Endothelial cell of umbilical vein (primary cell): ENCODE measurements around the gene PRKD2. TPM values are rescaled to one million over a fixed set of nuclear protein-coding genes. Genes with fewer than 3 reads are reported as not detected.

Experiments
- BruUV-seq: library from RNA; stranded (reverse); fragments of 400-500 nt; replicated peaks from 2 replicates; lab custom pipeline; 2021; lab: Mats Ljungman, UMichigan
- CTCF ChIA-PET: fragments of 300-600, 350-600 bp; sonication (Branson Sonifier 250); formaldehyde crosslinking; loops from one replicate; lab custom pipeline; 2021; ENCODE audit warnings: antibody characterized with exemption, inconsistent platforms; lab: Charles Lee
- POLR2A ChIA-PET: fragments of 300-600, 350-600 bp; sonication (Branson Sonifier 250); formaldehyde crosslinking; loops from one replicate; lab custom pipeline; 2021; ENCODE audit warnings: antibody characterized with exemption, inconsistent platforms; lab: Charles Lee
- DNase-seq: peaks from one replicate; pipeline ENCODE4 v3.0.0-alpha.2; 2011; ENCODE audit warnings: low read depth, low spot score
- FAIRE-seq: peaks from 2 replicates; lab custom pipeline; 2011; peaks lifted over from hg19 to GRCh38; lab: Jason Lieb, UNC
- H2AFZ ChIP-seq: 2 replicates; pipeline ENCODE4 v1.6.0; 2012; ENCODE audit warnings: low read depth, low read length, control low read depth, inconsistent platforms
- H3K27ac ChIP-seq: 2 replicates; pipeline ENCODE4 v1.5.1; 2011; ENCODE audit warnings: low read depth, mild to moderate bottlenecking, control low read depth, low read length, moderate library complexity; ENCODE audit not compliant: insufficient read depth
- H3K27me3 ChIP-seq, 2 experiments: 2 replicates each; pipeline versions ENCODE4 v1.6.0 to v1.6.1; 2011; ENCODE audit warnings: low read length in 2 of 2, mixed read lengths in 1 of 2; ENCODE audit not compliant: control insufficient read depth in 2 of 2, insufficient read depth in 2 of 2
- H3K36me3 ChIP-seq, 2 experiments: 2 replicates in 1 of 2; 3 replicates in 1 of 2; pipeline ENCODE4 v1.5.1; 2011; ENCODE audit warnings: low read length in 2 of 2, mild to moderate bottlenecking in 1 of 2, moderate library complexity in 1 of 2; ENCODE audit not compliant: control insufficient read depth in 2 of 2, insufficient read depth in 2 of 2; ENCODE audit errors: extremely low read depth in 1 of 2
- H3K4me1 ChIP-seq: 3 replicates; pipeline ENCODE4 v1.5.1; 2011; ENCODE audit warnings: mild to moderate bottlenecking, low read length; ENCODE audit not compliant: control insufficient read depth, insufficient read depth; ENCODE audit errors: extremely low read depth
- H3K4me2 ChIP-seq: 2 replicates; pipeline ENCODE4 v1.6.1; 2011; ENCODE audit warnings: low read length, control low read depth, mixed read lengths; ENCODE audit not compliant: insufficient read depth
- H3K4me3 ChIP-seq, 3 experiments: fragments of 200-600 bp in 1 of 3; sonication (generic), shearing (Covaris generic) in 1 of 3; replicated peaks in 1 of 3; 2 replicates each; pipeline ENCODE4 v1.5.1; 2011 to 2016; ENCODE audit warnings: control low read depth in 3 of 3, low read length in 3 of 3, mild to moderate bottlenecking in 2 of 3, inconsistent platforms in 1 of 3, low read depth in 1 of 3, moderate library complexity in 1 of 3; ENCODE audit not compliant: insufficient read depth in 1 of 3
- H3K79me2 ChIP-seq: 2 replicates; pipeline ENCODE4 v1.6.0; 2012; ENCODE audit warnings: low read length, inconsistent platforms; ENCODE audit not compliant: control insufficient read depth, insufficient read depth
- H3K9ac ChIP-seq: replicated peaks from 2 replicates; pipeline ENCODE3; 2011; ENCODE audit warnings: low read length, control low read depth; ENCODE audit not compliant: insufficient read depth; ENCODE audit errors: extremely low read depth
- H3K9me1 ChIP-seq: replicated peaks from 3 replicates; pipeline ENCODE4 v1.6.0; 2011; ENCODE audit warnings: mild to moderate bottlenecking, low read length; ENCODE audit not compliant: control insufficient read depth, insufficient read depth; ENCODE audit errors: extremely low read depth
- H3K9me3 ChIP-seq: replicated peaks from 2 replicates; pipeline ENCODE4 v1.5.1; 2012; ENCODE audit warnings: low read length, inconsistent platforms; ENCODE audit not compliant: control insufficient read depth, insufficient read depth
- H4K20me1 ChIP-seq: replicated peaks from 2 replicates; pipeline ENCODE3; 2011; ENCODE audit warnings: mild to moderate bottlenecking, low read length; ENCODE audit not compliant: control insufficient read depth, insufficient read depth; ENCODE audit errors: extremely low read depth
- EZH2 ChIP-seq: IDR thresholded peaks from 2 replicates; pipeline ENCODE4 v1.6.1; 2012; ENCODE audit warnings: borderline replicate concordance, low read depth, mild to moderate bottlenecking, moderate library complexity, low read length, inconsistent platforms; ENCODE audit not compliant: severe bottlenecking
- FOS ChIP-seq: IDR thresholded peaks from 2 replicates; pipeline ENCODE4 v1.6.1; 2011; ENCODE audit warnings: mild to moderate bottlenecking, low read length, moderate library complexity, borderline replicate concordance; ENCODE audit not compliant: insufficient read depth
- GATA2 ChIP-seq: IDR thresholded peaks from 2 replicates; pipeline ENCODE4 v1.7.0; 2011; ENCODE audit warnings: low read depth, mild to moderate bottlenecking, moderate library complexity, mixed read lengths, low read length; ENCODE audit not compliant: insufficient read length, insufficient read depth
- JUN ChIP-seq: IDR thresholded peaks from 2 replicates; pipeline ENCODE4 v1.6.1; 2011; ENCODE audit warnings: borderline replicate concordance, low read depth; ENCODE audit not compliant: insufficient read length, insufficient read depth
- MYC ChIP-seq: IDR thresholded peaks from one replicate; pipeline ENCODE4 v1.6.1; 2011; ENCODE audit warnings: mild to moderate bottlenecking, low read depth, low read length
- POLR2A ChIP-seq: IDR thresholded peaks from 2 replicates; pipeline ENCODE4 v1.6.1; 2012; ENCODE audit warnings: low read depth, mild to moderate bottlenecking, control low read depth, low read length
- POLR2AphosphoS5 ChIP-seq: IDR thresholded peaks from 2 replicates; pipeline ENCODE4 v1.6.1; 2012; ENCODE audit warnings: low read depth, mild to moderate bottlenecking, control low read depth, low read length, moderate library complexity; ENCODE audit not compliant: insufficient read depth
- dilution Hi-C: fragments of 300-500 bp; cut with MboI; formaldehyde crosslinking; loops from one replicate; pipeline ENCODE4 v1.15.0; 2019; ENCODE audit warnings: low sequenced_read_pairs; ENCODE audit not compliant: extremely low pct_ligation_motif_present
- intact Hi-C: fragments of 100-400 bp; cut with micrococcal nuclease; formaldehyde crosslinking; loops from one replicate; pipeline ENCODE4 v1.10.0; 2022
- polyA plus RNA-seq, 4 experiments: library from polyadenylated mRNA; depleted of rRNA in 3 of 4; stranded (reverse) in 3 of 4; unstranded in 1 of 4; fragments of >200 nt; gene quantifications; 2 replicates each; pipeline versions ENCODE4 v1.2.1 to v1.2.3, GENCODE V29; 2011 to 2012; ENCODE audit warnings: missing spikeins in 1 of 4
- total RNA-seq: library from RNA; stranded (reverse); gene quantifications from 2 replicates; pipeline ENCODE4 v1.2.3, GENCODE V29; 2021
- TF ChIP-seq, protein P1 (sequence below), 2 donors: IDR thresholded peaks; 1 replicate in 1 of 2; 2 replicates in 1 of 2; pipeline ENCODE4 v1.5.1; 2011; ENCODE audit warnings: low read length in 2 of 2, mild to moderate bottlenecking in 2 of 2, moderate library complexity in 2 of 2, control low read depth in 1 of 2, inconsistent platforms in 1 of 2, low read depth in 1 of 2; ENCODE audit not compliant: insufficient read depth in 1 of 2; ENCODE audit errors: extremely low read depth in 1 of 2
- TF ChIP-seq, protein P2 (sequence below): IDR thresholded peaks from 2 replicates; pipeline ENCODE4 v1.6.1; 2011; ENCODE audit not compliant: insufficient read depth, insufficient read length

Gene PRKD2
- total and polyA plus RNA-seq, 2 donors (not counting 3 experiments of a cell fraction or from before 2014, with no cell fraction given), result 40.4 to 94.9 TPM

DNA sequence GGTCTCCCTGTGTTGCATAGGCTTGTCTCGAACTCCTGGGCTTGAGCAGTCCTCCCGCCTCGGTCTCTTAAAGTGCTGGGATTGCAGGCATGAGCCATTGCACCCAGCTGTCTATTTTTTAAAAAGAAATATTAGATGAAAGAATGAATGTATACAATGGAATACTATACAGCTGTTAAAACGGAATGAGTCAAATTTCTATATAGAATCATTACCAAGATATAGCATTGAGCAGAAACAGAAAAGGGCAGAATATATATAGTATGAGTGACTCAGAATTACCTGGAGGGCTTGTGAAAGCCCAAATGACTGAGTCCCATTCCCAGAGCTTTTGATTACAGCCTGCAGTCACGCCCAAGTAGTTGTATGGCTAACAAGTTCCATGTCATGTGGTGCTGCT is 60.4 kb downstream of the PRKD2 start:
- ChIA-PET POLR2A (interaction anchor here (0.7 kb wide), 1 partner anchor 31 kb away, joined by 4 read pairs; no protein-coding TSS in a partner anchor), CTCF (interaction anchor here (1.2 to 2.3 kb wide), 2 partner anchors 40 to 42 kb away, joined by 5 to 12 read pairs; no protein-coding TSS in a partner anchor)
- no peak for DNase-seq
- H3K9me1 ChIP-seq, result no peaks in the 10 kb centered on the region
- H3K4me1 ChIP-seq, result peaks cover 4% of the 10 kb centered on the region
- TF ChIP-seq POLR2AphosphoS5 (no peak), GATA2 (no peak), EZH2 (no peak), MYC (no peak), POLR2A (no peak), FOS (no peak), JUN (no peak)
- TF ChIP-seq, protein P1, sequence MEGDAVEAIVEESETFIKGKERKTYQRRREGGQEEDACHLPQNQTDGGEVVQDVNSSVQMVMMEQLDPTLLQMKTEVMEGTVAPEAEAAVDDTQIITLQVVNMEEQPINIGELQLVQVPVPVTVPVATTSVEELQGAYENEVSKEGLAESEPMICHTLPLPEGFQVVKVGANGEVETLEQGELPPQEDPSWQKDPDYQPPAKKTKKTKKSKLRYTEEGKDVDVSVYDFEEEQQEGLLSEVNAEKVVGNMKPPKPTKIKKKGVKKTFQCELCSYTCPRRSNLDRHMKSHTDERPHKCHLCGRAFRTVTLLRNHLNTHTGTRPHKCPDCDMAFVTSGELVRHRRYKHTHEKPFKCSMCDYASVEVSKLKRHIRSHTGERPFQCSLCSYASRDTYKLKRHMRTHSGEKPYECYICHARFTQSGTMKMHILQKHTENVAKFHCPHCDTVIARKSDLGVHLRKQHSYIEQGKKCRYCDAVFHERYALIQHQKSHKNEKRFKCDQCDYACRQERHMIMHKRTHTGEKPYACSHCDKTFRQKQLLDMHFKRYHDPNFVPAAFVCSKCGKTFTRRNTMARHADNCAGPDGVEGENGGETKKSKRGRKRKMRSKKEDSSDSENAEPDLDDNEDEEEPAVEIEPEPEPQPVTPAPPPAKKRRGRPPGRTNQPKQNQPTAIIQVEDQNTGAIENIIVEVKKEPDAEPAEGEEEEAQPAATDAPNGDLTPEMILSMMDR (IDR thresholded peaks at IDR 0.05; ENCODE audit: extremely low read depth in 1 of 2, insufficient read depth in 1 of 2, low read depth in 1 of 2, low read length in 2 of 2), result no peak
- TF ChIP-seq, protein P2, sequence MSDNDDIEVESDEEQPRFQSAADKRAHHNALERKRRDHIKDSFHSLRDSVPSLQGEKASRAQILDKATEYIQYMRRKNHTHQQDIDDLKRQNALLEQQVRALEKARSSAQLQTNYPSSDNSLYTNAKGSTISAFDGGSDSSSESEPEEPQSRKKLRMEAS, result no peak
- FAIRE-seq, result no peak
- H3K27ac ChIP-seq, result no peak overlapping the region
- peaks cover 13 to 22% of the 10 kb centered on the region in 2 experiments for H3K27me3 ChIP-seq
- intact Hi-C loops (no loop called here), dilution Hi-C loops (no loop called here)
- no peaks in the 10 kb centered on the region for H3K36me3 ChIP-seq
- no peak overlapping the region for H3K4me2 ChIP-seq
- no peak overlapping the region for H3K4me3 ChIP-seq
- H3K9me3 ChIP-seq, result no peaks in the 10 kb centered on the region
- H2AFZ ChIP-seq, result no peak overlapping the region
- no TSS peak for BruUV-seq
- H3K79me2 ChIP-seq, result no peaks in the 10 kb centered on the region
- H3K9ac ChIP-seq, result no peak overlapping the region
- H4K20me1 ChIP-seq, result no peaks in the 10 kb centered on the region
